ENCODE results near the gene HABP4.
"Not testable (repeated sequence)": the region's sequence is repeated elsewhere in the genome, so short reads cannot be mapped to it uniquely, and the experiment has no call there.

Gene HABP4

DNA sequence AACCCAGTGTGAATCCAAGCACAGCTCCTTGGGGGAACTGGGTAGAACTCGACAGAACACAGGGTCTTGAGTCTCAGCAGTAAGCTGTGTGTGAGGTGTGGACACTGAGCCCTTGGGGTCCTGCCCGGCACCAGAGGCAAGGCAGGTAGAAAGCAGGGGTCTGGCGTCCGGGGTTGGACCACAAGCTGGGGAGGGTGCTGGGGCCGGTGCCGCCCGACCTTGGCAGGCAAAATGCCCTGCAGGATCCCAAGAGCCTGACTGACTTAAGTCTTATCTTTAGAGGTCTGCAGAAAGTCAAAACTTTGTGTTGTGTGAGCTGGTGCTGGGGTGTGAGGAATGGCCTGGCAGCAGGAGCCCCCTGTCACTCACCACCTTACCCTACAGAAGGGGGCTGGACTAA, 49.3 kb downstream of the HABP4 start:
- peaks cover 48% of the 10 kb centered on the region for H3K4me1 ChIP-seq (ENCODE audit: control insufficient read depth, insufficient read depth, low read length)
- no peaks in the 10 kb centered on the region for H3K9me3 ChIP-seq (ENCODE audit: control insufficient read depth, insufficient read depth, low read depth, low read length)
- no peaks in the 10 kb centered on the region for H3K27me3 ChIP-seq (ENCODE audit: control insufficient read depth, insufficient read depth, low read length)
- no peak overlapping the region for H3K27ac ChIP-seq (ENCODE audit: low read depth, low read length)
- no peak overlapping the region for H3K9ac ChIP-seq (ENCODE audit: low read length)
- peaks cover 10% of the 10 kb centered on the region; the same call in 1 of the 2 replicates for H3K36me3 ChIP-seq (ENCODE audit: control insufficient read depth, insufficient read depth, low read length)
- H3K4me3 ChIP-seq (ENCODE audit: low read depth, low read length) = no peak overlapping the region

DNA sequence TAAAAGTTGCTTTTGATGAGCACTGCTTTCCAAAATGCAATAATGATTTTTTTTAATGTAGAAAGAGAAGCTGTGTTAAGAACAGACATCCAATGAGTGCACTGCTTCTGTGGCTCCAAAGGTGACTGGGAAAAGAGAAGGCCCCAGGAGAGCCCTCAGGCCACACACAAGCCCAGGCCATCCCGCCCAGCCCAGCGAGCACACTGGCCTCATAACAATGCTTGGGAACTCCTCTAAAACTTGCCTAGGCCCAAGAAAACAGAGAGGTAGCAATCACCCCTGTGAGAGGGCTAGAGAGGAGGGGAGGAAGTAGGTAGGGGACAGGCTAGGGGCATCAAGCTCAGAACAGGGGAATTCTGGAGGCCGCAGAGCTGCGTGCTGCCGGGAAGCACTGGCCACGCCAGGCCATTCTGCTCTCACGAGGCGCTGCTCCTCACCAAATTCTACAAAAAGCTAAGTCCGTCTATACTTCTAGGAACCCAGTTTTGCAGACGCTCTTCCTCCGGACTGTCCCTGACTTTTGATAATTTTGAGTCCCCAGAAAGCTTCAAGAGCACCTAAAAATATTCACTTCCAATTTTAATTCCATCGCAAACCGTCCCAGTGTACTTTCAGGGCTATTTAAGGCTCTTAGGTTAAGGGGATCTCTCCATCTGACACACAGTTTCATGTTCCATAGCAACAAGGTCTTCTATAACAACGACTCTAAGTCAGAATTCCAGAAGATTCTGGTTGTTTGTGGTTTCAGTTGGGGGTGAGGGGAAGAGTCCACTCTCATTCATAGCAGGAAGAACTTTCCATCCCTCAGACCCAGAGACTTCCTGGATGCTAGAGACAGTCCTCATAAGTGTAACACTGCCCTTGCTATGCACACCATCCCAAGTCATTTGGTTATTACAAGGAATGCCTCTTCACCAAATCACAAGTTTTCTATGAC, 51.0 kb downstream of the HABP4 start:
- H3K27ac ChIP-seq (ENCODE audit: low read depth, low read length) = 0 out of 2 replicates have a peak overlapping the region, but pooled peaks have one; percentile 13

DNA sequence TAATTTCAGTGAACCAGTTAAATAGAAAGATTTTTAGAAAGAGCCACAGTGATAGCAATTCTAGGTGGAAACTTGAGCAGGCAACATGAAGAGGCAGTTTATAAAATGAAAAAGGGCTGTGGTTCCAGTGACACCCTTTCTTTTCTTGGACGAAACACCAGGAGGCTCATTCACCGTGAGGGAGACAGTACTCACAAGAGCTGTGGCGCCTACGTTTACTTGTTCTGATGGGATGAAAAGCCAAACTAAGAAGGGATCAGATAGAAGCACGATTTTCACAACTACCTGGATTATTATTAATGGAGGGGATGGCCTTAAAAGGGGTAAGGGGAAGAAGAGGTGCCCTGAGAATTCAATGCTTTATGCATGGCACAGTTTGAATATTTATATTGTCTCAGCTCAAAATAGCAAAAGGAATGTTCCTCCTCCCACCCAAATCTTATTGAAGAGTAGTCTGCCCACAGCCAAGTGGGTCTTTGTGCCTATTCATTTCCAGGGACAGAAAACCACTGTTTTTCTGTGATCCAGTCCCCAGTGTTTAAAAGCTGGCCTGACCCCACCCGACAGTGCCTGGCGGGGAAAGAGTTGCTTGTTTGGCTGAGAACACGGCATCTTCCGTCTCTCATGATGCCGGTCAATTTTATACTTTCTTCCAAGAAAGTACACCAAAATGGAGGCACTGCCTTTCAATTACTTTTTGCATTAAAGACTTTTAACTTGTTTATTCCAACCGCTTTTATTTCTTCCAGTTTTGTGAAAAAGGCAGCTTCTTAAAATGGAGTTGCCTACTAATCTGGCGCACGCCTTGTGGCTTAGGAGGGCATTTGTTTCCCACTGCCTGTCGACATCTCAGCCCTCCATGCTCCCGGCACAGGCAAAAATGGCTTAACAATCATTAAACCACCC, 51.9 kb downstream of the HABP4 start:
- Histone ChIP-seq H3K27me3 (ENCODE audit: control insufficient read depth, insufficient read depth, low read length) (no peaks in the 10 kb centered on the region), H3K27ac (ENCODE audit: low read depth, low read length) (no peak overlapping the region), H3K4me1 (ENCODE audit: control insufficient read depth, insufficient read depth, low read length) (peaks cover 46% of the 10 kb centered on the region), H3K36me3 (ENCODE audit: control insufficient read depth, insufficient read depth, low read length) (no peaks in the 10 kb centered on the region), H3K4me3 (ENCODE audit: low read depth, low read length) (no peak overlapping the region), H3K9me3 (ENCODE audit: control insufficient read depth, insufficient read depth, low read depth, low read length) (no peaks in the 10 kb centered on the region), H3K9ac (ENCODE audit: low read length) (no peak overlapping the region)

More for the DNA sequence above, 51.0 kb downstream of the HABP4 start:
- H3K9me3 ChIP-seq (ENCODE audit: control insufficient read depth, insufficient read depth, low read depth, low read length) = no peaks in the 10 kb centered on the region
- no peak overlapping the region for H3K9ac ChIP-seq (ENCODE audit: low read length)
- peaks cover 5% of the 10 kb centered on the region; the same call in 1 of the 2 replicates for H3K36me3 ChIP-seq (ENCODE audit: control insufficient read depth, insufficient read depth, low read length)
- no peak overlapping the region for H3K4me3 ChIP-seq (ENCODE audit: low read depth, low read length)
- no peaks in the 10 kb centered on the region for H3K27me3 ChIP-seq (ENCODE audit: control insufficient read depth, insufficient read depth, low read length)
- H3K4me1 ChIP-seq (ENCODE audit: control insufficient read depth, insufficient read depth, low read length) = peaks cover 46% of the 10 kb centered on the region

DNA sequence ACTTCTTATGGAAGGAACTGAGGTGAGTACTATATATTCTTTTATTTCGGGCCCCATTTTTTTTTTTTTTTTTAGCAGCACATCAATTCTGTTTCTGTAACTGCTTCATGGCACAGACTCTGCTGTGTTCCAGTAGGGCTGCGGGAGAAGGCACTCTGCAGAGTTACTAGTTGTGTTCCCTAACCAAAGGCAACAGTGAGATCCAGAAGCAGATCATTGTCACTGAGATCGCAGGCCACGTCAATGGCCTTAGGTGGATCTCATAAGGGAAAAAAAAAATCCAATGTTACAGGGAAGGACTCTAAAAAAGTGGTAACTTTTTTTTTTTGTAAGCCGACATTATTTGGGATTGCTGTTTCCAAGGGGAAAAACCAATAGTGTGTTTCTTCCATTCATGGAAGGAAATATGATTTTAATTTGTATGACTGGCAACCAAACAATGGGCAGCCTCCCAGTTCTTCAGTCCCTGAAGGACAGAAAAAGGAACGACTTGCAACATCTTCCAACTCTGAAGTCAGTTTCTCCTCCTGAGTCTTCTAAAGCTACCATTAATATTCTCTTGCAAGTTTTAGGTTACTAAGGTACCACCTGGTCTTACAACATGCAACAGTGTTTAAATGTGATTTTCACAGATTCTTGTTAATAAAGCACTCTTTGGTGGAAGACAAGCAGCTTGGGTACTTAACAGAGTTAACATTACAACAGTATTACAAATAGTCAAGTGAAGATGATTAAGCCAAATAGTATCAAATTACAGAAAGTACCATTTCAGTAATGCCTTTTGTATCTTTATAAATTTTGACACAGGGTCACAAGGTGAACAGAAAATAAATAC, 52.8 kb downstream of the HABP4 start:
- Histone ChIP-seq H3K9me3 (ENCODE audit: control insufficient read depth, insufficient read depth, low read depth, low read length) (no peaks in the 10 kb centered on the region), H3K27me3 (ENCODE audit: control insufficient read depth, insufficient read depth, low read length) (no peaks in the 10 kb centered on the region), H3K4me1 (ENCODE audit: control insufficient read depth, insufficient read depth, low read length) (peaks cover 46% of the 10 kb centered on the region), H3K9ac (ENCODE audit: low read length) (no peak overlapping the region), H3K27ac (ENCODE audit: low read depth, low read length) (no peak overlapping the region), H3K4me3 (ENCODE audit: low read depth, low read length) (no peak overlapping the region), H3K36me3 (ENCODE audit: control insufficient read depth, insufficient read depth, low read length) (no peaks in the 10 kb centered on the region)

DNA sequence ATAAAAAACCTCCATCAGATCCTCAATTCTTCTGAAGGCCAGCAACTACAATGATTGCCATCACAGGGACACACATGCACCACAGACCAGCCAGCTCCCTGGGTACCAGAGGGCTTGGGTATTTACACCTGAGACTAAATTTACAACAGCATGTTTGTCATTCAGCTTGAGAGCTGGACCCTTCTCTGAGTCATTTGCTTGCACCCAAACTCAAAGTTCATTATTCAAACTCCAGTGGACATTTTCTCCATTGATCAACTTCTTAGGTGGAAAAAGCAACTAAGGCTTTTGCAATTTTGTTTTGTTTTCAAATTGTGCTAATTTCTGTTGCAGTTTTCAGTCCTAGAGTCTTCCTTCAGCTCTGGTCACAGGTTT, 53.4 kb downstream of the HABP4 start:
- H3K4me1 ChIP-seq (ENCODE audit: control insufficient read depth, insufficient read depth, low read length) = peaks cover 46% of the 10 kb centered on the region
- not testable (repeated sequence) for H3K27me3 ChIP-seq (ENCODE audit: control insufficient read depth, insufficient read depth, low read length); H3K9me3 ChIP-seq (ENCODE audit: control insufficient read depth, insufficient read depth, low read depth, low read length); H3K9ac ChIP-seq (ENCODE audit: low read length); H3K36me3 ChIP-seq (ENCODE audit: control insufficient read depth, insufficient read depth, low read length); H3K4me3 ChIP-seq (ENCODE audit: low read depth, low read length)
- peak overlapping the region; percentile 30; the same call in 1 of the 2 replicates for H3K27ac ChIP-seq (ENCODE audit: low read depth, low read length)

DNA sequence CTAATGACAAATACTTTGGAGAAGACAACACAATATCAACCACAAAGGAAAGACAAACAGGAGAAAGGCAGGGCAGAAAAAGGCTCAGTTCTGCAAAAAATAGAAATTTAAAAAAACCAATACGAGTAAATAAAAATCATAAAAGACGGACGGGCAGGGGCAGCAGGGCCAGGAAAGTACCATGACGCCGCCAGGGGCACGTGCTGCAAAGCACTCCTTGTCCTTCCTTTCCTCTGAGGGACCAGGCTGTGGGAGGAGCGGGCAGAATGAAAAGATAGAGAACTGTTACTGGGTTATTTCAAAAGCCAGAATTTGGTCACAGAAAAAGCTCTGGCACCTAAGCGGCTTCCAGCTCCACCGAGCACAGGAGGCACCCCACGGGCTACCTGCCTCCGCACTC, 53.9 kb downstream of the HABP4 start:
- Histone ChIP-seq H3K27me3 (ENCODE audit: control insufficient read depth, insufficient read depth, low read length) (no peaks in the 10 kb centered on the region), H3K9me3 (ENCODE audit: control insufficient read depth, insufficient read depth, low read depth, low read length) (no peaks in the 10 kb centered on the region), H3K4me1 (ENCODE audit: control insufficient read depth, insufficient read depth, low read length) (peaks cover 44% of the 10 kb centered on the region), H3K9ac (ENCODE audit: low read length) (no peak overlapping the region), H3K4me3 (ENCODE audit: low read depth, low read length) (no peak overlapping the region), H3K27ac (ENCODE audit: low read depth, low read length) (peak overlapping the region; percentile 30; the same call in 1 of the 2 replicates), H3K36me3 (ENCODE audit: control insufficient read depth, insufficient read depth, low read length) (peaks cover 6% of the 10 kb centered on the region; the same call in 1 of the 2 replicates)

DNA sequence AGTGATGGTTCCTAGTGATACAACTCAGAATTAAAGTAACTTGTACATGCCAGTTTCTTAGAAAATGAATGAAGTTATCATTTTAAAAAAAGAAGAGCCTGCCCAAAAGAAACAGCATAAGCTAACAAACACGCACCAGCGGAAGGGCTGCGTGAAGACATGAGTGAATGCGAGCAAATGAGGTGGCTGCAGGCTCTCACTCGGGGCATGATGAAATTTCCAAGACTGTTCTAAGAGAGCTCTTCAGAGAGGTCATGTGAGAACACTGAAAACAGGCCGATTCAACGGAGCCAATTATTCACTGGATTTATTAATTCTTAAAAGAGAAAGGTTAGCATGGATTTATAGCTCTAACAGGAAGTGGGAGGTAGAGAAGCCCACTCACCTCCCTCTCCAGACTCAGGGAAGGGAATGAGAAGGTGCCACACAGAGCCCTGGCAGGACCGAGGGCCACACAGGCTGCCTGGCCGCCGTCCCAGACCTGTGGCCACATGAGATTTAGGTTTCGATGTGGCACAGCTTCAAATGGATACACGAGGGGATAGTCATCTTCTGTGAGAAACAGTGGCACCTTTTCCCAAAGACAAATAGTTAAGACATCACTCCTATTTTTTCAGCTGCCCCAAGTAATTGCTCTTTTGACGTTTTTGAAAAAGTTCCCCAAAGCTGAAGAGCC, 55.5 kb downstream of the HABP4 start:
- Histone ChIP-seq H3K36me3 (ENCODE audit: control insufficient read depth, insufficient read depth, low read length) (peaks cover 6% of the 10 kb centered on the region; the same call in 1 of the 2 replicates), H3K9me3 (ENCODE audit: control insufficient read depth, insufficient read depth, low read depth, low read length) (no peaks in the 10 kb centered on the region), H3K4me1 (ENCODE audit: control insufficient read depth, insufficient read depth, low read length) (peaks cover 39% of the 10 kb centered on the region), H3K4me3 (ENCODE audit: low read depth, low read length) (no peak overlapping the region), H3K27me3 (ENCODE audit: control insufficient read depth, insufficient read depth, low read length) (no peaks in the 10 kb centered on the region), H3K27ac (ENCODE audit: low read depth, low read length) (no peak overlapping the region), H3K9ac (ENCODE audit: low read length) (no peak overlapping the region)

DNA sequence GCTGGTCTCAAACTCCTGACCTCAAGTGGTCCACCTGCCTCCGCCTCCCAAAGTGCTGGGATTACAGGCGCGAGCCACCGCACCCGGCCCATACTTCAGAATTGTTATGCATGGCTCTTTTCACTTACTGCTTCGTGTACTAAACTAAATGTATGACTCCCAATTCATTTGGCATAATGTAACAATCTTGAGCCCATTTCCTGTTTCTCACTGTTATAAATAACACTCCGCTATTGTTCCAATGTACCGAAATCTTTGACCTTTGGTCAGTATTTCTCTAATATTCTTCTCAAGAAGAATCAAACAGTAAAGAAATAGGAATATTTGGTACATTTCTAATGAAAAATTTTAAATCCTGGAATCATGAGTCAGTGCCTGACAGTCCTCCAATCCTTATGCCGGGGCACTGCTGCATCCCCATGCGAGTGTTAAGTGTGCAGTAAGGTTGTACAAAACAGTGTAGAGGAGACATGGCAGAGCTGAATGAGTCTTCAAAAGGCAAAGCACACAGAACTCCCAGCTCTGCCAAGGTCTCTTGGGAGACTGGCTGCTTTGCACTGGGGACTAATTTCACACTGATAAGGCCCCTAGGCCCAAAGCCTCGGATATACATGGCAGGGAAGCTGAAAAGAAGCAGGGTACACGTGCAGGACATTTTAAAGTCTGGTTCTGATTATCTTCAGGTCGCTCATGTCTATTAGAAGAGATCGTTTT, 58.4 kb downstream of the HABP4 start:
- Histone ChIP-seq H3K36me3 (ENCODE audit: control insufficient read depth, insufficient read depth, low read length) (peaks cover 10% of the 10 kb centered on the region), H3K27ac (ENCODE audit: low read depth, low read length) (no peak overlapping the region), H3K4me1 (ENCODE audit: control insufficient read depth, insufficient read depth, low read length) (peaks cover 13% of the 10 kb centered on the region), H3K4me3 (ENCODE audit: low read depth, low read length) (no peak overlapping the region), H3K27me3 (ENCODE audit: control insufficient read depth, insufficient read depth, low read length) (no peaks in the 10 kb centered on the region), H3K9ac (ENCODE audit: low read length) (no peak overlapping the region), H3K9me3 (ENCODE audit: control insufficient read depth, insufficient read depth, low read depth, low read length) (no peaks in the 10 kb centered on the region)

DNA sequence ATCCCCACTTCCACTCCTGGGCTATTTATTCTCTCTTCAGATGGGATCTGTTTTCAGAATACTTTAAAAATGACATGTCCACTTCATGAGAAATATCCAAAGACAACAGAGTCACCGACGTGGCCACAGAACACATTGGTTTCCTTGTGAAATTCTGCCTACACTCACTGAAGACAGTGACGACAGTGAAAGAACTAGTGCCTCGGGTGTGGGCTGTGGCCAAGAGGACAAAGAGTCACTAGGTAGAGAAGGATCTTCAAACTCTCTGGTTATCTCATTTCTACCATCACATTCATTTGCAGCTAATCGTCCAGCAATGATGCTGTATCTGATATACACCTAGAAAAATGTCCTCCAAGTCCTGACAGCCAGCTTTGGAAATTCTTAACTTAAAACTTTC, 59.1 kb downstream of the HABP4 start:
- no peaks in the 10 kb centered on the region for H3K27me3 ChIP-seq (ENCODE audit: control insufficient read depth, insufficient read depth, low read length)

More for the DNA sequence above, 59.1 kb downstream of the HABP4 start:
- Histone ChIP-seq H3K9ac (ENCODE audit: low read length) (no peak overlapping the region), H3K4me3 (ENCODE audit: low read depth, low read length) (no peak overlapping the region), H3K9me3 (ENCODE audit: control insufficient read depth, insufficient read depth, low read depth, low read length) (no peaks in the 10 kb centered on the region), H3K4me1 (ENCODE audit: control insufficient read depth, insufficient read depth, low read length) (peaks cover 7% of the 10 kb centered on the region; the same call in 1 of the 2 replicates), H3K36me3 (ENCODE audit: control insufficient read depth, insufficient read depth, low read length) (peaks cover 16% of the 10 kb centered on the region), H3K27ac (ENCODE audit: low read depth, low read length) (peak overlapping the region; percentile 32; the same call in 1 of the 2 replicates)

All from HUES6 (cell line).